Loucy (cell line): ENCODE measurements around the gene PYCR2.
"Not testable (repeated sequence)": the region's sequence is repeated elsewhere in the genome, so short reads cannot be mapped to it uniquely, and the experiment has no call there.

Experiments
- H2AFZ ChIP-seq: fragments of 200-600 bp; sonication (generic); 2 replicates; pipeline ENCODE4 v1.6.0; 2016; ENCODE audit warnings: antibody characterized with exemption, mild to moderate bottlenecking, low read length, moderate library complexity
- H3F3A ChIP-seq: fragments of 200-600 bp; 2 replicates; pipeline ENCODE4 v1.6.0; 2016; ENCODE audit warnings: antibody characterized with exemption, low read depth, mild to moderate bottlenecking
- H3K27me3 ChIP-seq: fragments of 200-600 bp; sonication (generic); 2 replicates; pipeline ENCODE4 v1.6.1; 2014; ENCODE audit warnings: low read length, mild to moderate bottlenecking; ENCODE audit not compliant: insufficient read depth, poor library complexity, severe bottlenecking
- H3K36me3 ChIP-seq: fragments of 200-600 bp; sonication (generic); 2 replicates; pipeline ENCODE4 v1.6.1; 2016; ENCODE audit warnings: low read length; ENCODE audit not compliant: insufficient read depth
- H3K4me1 ChIP-seq: fragments of 200-600 bp; sonication (generic); 2 replicates; pipeline ENCODE4 v1.5.1; 2014; ENCODE audit warnings: low read length, mild to moderate bottlenecking; ENCODE audit not compliant: insufficient read depth, poor library complexity, severe bottlenecking
- H3K4me2 ChIP-seq: fragments of 200-600 bp; sonication (generic); 2 replicates; pipeline ENCODE4 v1.6.0; 2014; ENCODE audit warnings: antibody characterized with exemption, low read length, low read depth, mild to moderate bottlenecking; ENCODE audit not compliant: poor library complexity, severe bottlenecking
- H3K4me3 ChIP-seq: fragments of 200-600 bp; sonication (generic); 2 replicates; pipeline ENCODE4 v1.5.1; 2014; ENCODE audit warnings: low read length, mild to moderate bottlenecking, mixed read lengths; ENCODE audit not compliant: poor library complexity, severe bottlenecking
- H3K79me2 ChIP-seq: fragments of 200-600 bp; sonication (generic); 2 replicates; pipeline ENCODE4 v1.6.1; 2014; ENCODE audit warnings: low read length; ENCODE audit not compliant: insufficient read depth
- H3K9ac ChIP-seq: fragments of 200-600 bp; sonication (generic); 2 replicates; pipeline ENCODE4 v1.6.0; 2014; ENCODE audit warnings: mild to moderate bottlenecking, low read depth, low read length, moderate library complexity; ENCODE audit not compliant: poor library complexity, severe bottlenecking
- H3K9me2 ChIP-seq: fragments of 200-600 bp; sonication (generic); replicated peaks from 2 replicates; pipeline ENCODE4 v1.6.1; 2016; ENCODE audit warnings: low read depth, low read length, mixed read lengths
- H3K9me3 ChIP-seq: fragments of 200-600 bp; sonication (generic); 2 replicates; pipeline ENCODE4 v1.6.1; 2014; ENCODE audit warnings: mild to moderate bottlenecking, antibody characterized with exemption, low read length, low read depth; ENCODE audit not compliant: insufficient read depth
- H4K20me1 ChIP-seq: fragments of 200-600 bp; sonication (generic); 2 replicates; pipeline ENCODE4 v1.6.0; 2014; ENCODE audit warnings: antibody characterized with exemption, low read length, mild to moderate bottlenecking; ENCODE audit not compliant: insufficient read depth, poor library complexity, severe bottlenecking
- EZH2phosphoT487 ChIP-seq: fragments of 200-600 bp; IDR thresholded peaks from 2 replicates; pipeline ENCODE4 v1.6.1; 2018; ENCODE audit warnings: antibody characterized with exemption, mild to moderate bottlenecking, moderate library complexity, borderline replicate concordance
- TF ChIP-seq, protein P1 (sequence below): fragments of 200-600 bp; sonication (generic); conservative IDR thresholded peaks from 2 replicates; pipeline ENCODE4 v1.5.1; 2014; ENCODE audit warnings: mild to moderate bottlenecking, antibody characterized with exemption, low read length

The PYCR2 gene

DNA sequence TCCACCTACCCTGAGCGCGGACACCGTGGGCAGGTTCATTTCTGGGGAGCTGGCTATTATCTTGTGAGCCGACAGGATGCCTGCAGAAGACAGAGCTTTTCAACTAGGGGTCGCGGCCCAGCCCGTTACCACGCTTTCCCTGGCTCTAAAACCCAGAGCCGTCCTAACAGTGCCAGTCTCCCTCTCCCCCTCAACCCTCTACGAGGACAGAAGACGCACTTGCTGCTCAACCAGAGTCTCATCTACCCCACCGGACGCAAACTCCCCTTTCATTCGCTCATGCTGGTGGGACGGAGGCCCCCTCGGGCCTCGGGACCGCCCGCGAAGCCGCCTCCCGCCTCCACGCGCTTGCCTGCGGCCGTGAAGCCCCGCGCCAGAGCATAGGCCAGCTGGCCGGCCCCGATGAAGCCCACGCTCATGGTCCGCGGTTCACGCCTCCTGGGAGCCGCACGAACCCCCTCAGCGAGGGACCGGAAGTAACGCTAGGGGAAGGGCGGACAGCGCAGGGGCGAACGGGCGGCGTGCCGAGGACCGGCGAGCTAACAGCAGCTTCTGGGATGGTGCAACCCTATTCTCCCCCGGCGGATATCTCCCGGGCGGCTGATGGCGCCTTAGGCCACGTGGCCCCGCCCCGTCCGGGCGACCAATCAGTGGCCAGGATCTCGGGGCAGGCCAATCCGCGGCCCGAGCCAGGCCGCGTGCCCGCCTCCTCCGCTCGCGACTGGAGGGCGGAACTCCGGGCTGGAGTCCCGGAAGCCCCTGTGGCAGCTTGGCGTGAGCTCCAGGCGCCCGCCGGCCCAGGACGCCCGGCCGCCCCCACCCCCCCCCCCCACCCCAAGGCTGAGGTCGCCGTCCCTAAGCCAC, at the start of gene PYCR2:
PYCR2 (minus strand) TSS at position 559 of the 864 bp plus-strand sequence; CDS start at position 419, 140 bp downstream.
- peaks cover 38% of the 10 kb centered on the region for H3K79me2 ChIP-seq
- H3K4me3 ChIP-seq: peak within 1 kb of the TSS; percentile 87
- peaks cover 59% of the 10 kb centered on the region for H3K4me1 ChIP-seq
- no peaks in the 10 kb centered on the region for H3K9me2 ChIP-seq
- no peaks in the 10 kb centered on the region for H3F3A ChIP-seq
- peaks cover 23% of the 10 kb centered on the region for H4K20me1 ChIP-seq
- peak within 1 kb of the TSS; percentile 85 for H3K4me2 ChIP-seq
- peak within 1 kb of the TSS; percentile 92 for H3K9ac ChIP-seq
- H3K9me3 ChIP-seq: no peaks in the 10 kb centered on the region
- H2AFZ ChIP-seq: peak within 1 kb of the TSS; percentile 79
- TF ChIP-seq, protein P1, sequence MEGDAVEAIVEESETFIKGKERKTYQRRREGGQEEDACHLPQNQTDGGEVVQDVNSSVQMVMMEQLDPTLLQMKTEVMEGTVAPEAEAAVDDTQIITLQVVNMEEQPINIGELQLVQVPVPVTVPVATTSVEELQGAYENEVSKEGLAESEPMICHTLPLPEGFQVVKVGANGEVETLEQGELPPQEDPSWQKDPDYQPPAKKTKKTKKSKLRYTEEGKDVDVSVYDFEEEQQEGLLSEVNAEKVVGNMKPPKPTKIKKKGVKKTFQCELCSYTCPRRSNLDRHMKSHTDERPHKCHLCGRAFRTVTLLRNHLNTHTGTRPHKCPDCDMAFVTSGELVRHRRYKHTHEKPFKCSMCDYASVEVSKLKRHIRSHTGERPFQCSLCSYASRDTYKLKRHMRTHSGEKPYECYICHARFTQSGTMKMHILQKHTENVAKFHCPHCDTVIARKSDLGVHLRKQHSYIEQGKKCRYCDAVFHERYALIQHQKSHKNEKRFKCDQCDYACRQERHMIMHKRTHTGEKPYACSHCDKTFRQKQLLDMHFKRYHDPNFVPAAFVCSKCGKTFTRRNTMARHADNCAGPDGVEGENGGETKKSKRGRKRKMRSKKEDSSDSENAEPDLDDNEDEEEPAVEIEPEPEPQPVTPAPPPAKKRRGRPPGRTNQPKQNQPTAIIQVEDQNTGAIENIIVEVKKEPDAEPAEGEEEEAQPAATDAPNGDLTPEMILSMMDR: no peak
- no peak for TF ChIP-seq EZH2phosphoT487
- peaks cover 6% of the 10 kb centered on the region; the same call in 1 of the 2 replicates for H3K36me3 ChIP-seq
- no peaks in the 10 kb centered on the region for H3K27me3 ChIP-seq

DNA sequence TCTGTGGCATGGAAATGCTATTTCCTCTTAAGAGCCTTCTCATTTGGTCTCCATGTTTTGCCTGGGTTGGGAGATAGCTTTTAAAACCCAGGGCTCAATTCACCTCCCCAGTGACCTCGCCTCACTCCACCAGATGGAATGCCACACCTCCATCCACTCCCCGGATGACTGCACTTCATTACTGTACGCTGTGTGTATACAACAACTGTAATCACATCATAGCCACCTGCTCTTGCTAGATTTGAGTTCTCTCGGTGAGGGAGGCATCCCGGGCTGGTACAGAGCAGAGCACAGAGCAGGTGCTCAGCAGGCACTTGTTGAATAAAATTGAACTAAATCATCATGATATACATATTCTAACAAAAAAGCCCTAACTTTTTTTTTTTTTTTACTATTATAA, 49.1 kb upstream of the PYCR2 start:
- Histone ChIP-seq H3K4me2 (no peak overlapping the region), H4K20me1 (no peaks in the 10 kb centered on the region), H3K36me3 (no peaks in the 10 kb centered on the region), H3K9ac (no peak overlapping the region), H3F3A (no peaks in the 10 kb centered on the region), H3K27me3 (no peaks in the 10 kb centered on the region), H3K9me3 (no peaks in the 10 kb centered on the region), H2AFZ (no peak overlapping the region), H3K4me3 (no peak overlapping the region), H3K4me1 (peaks cover 7% of the 10 kb centered on the region), H3K9me2 (no peaks in the 10 kb centered on the region), H3K79me2 (no peaks in the 10 kb centered on the region)
- TF ChIP-seq, protein P1: no peak
- no peak for TF ChIP-seq EZH2phosphoT487

DNA sequence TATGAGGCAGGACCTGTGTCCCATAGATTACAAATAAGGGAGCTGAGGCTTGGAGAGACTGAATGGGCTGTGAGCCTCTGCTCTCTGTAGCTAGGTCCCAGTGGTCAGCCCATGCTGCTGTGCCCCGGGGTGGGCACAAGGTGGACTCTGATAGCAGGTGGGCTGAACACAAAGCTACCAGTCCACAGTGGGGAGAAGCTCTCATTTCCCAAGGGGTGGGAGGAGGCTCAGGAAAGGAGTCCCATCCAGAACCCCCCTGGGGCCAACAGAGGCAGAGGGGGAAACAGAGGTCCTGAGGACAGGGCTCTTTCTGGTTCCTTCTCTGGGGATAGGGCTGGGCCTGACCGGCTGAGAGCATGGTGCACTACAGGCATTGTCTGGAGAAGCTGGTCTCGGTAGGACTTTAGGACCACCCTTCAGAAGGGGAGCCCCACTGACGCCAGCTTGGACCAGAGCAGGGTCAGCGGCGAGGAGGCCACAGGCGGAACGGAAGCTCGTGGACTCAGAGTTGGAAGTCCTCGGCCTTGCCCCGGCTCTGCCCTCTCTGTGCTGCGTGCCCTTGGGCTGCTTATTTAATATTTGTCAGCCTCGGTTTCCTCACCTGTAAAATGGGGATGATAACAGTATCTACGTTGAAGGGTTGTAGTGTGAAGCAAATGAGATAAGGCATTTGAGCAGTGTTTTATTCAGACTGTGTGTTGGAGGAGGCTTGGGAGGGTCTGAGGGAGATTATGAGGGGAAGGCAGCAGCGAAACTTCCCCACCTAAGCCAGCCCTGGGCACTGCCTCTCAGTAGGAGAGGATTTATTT, 48.5 kb upstream of the PYCR2 start:
- Histone ChIP-seq H3K4me1 (peaks cover under 1% of the 10 kb centered on the region), H3K36me3 (no peaks in the 10 kb centered on the region), H3K79me2 (no peaks in the 10 kb centered on the region), H3F3A (no peaks in the 10 kb centered on the region), H3K9ac (no peak overlapping the region), H3K27me3 (no peaks in the 10 kb centered on the region), H4K20me1 (no peaks in the 10 kb centered on the region), H3K4me3 (no peak overlapping the region), H3K9me2 (no peaks in the 10 kb centered on the region), H3K9me3 (no peaks in the 10 kb centered on the region), H3K4me2 (no peak overlapping the region), H2AFZ (no peak overlapping the region)
- no peak for TF ChIP-seq EZH2phosphoT487
- TF ChIP-seq, protein P1: no peak

DNA sequence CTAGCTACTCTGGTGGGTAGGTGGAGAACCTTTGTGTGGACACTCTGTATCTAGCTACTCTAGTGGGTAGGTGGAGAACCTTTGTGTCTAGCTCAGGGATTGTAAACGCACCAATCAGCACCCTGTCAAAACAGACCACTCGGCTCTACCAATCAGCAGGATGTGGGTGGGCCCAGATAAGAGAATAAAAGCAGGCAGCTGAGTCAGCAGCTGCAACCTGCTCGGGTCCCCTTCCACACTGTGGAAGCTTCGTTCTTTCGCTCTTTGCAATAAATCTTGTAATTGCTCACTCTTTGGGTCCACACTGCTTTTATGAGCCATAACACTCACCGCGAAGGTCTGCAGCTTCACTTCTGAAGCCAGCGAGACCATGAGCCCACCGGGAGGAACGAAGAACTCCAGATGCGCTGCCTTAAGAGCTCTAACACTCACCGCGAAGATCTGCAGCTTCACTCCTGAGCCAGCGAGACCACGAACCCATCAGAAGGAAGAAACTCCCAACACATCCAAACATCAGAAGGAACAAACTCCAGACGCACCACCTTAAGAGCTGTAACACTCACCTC, 46.6 kb upstream of the PYCR2 start:
- not testable (repeated sequence) for H3K4me3 ChIP-seq, H3K36me3 ChIP-seq, H3K4me2 ChIP-seq, H4K20me1 ChIP-seq, H3K9me2 ChIP-seq, H3F3A ChIP-seq, H2AFZ ChIP-seq, H3K79me2 ChIP-seq, H3K27me3 ChIP-seq, H3K4me1 ChIP-seq, H3K9ac ChIP-seq, H3K9me3 ChIP-seq

DNA sequence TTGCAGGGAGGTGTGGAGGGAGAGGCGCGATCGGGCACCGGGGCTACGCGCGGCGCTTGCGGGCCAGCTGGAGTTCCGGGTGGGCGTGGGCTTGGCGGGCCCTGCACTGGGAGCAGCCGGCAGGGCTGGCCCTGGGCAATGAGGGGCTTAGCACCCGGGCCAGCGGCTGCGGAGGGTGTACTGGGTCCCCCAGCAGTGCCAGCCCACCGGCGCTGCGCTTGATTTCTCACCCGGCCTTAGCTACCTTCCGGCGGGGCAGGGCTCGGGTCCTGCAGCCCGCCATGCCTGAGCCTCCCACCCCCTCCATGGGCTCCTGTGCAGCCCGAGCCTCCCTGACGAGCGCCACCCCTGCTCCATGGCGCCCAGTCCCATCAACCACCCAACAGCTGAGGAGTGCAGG, 45.7 kb upstream of the PYCR2 start:
- H3K36me3 ChIP-seq, H4K20me1 ChIP-seq, H3K4me2 ChIP-seq, H3K9ac ChIP-seq, H3K79me2 ChIP-seq, H2AFZ ChIP-seq, H3F3A ChIP-seq, H3K27me3 ChIP-seq, H3K9me2 ChIP-seq, H3K4me1 ChIP-seq, H3K4me3 ChIP-seq, H3K9me3 ChIP-seq: not testable (repeated sequence)
